Endothelial cell of umbilical vein (primary cell): ENCODE measurements around the gene BCL2. TPM values are rescaled to one million over a fixed set of nuclear protein-coding genes. Genes with fewer than 3 reads are reported as not detected.

ENCODE experiments used
- BruUV-seq: library from RNA; stranded (reverse); fragments of 400-500 nt; replicated peaks from 2 replicates; lab custom pipeline; 2021; lab: Mats Ljungman, UMichigan
- CTCF ChIA-PET: fragments of 300-600, 350-600 bp; sonication (Branson Sonifier 250); formaldehyde crosslinking; loops from one replicate; lab custom pipeline; 2021; ENCODE audit warnings: antibody characterized with exemption, inconsistent platforms; lab: Charles Lee
- POLR2A ChIA-PET: fragments of 300-600, 350-600 bp; sonication (Branson Sonifier 250); formaldehyde crosslinking; loops from one replicate; lab custom pipeline; 2021; ENCODE audit warnings: antibody characterized with exemption, inconsistent platforms; lab: Charles Lee
- DNase-seq: peaks from one replicate; pipeline ENCODE4 v3.0.0-alpha.2; 2011; ENCODE audit warnings: low read depth, low spot score
- FAIRE-seq: peaks from 2 replicates; lab custom pipeline; 2011; peaks lifted over from hg19 to GRCh38; lab: Jason Lieb, UNC
- H2AFZ ChIP-seq: 2 replicates; pipeline ENCODE4 v1.6.0; 2012; ENCODE audit warnings: low read depth, low read length, control low read depth, inconsistent platforms
- H3K27ac ChIP-seq: 2 replicates; pipeline ENCODE4 v1.5.1; 2011; ENCODE audit warnings: low read depth, mild to moderate bottlenecking, control low read depth, low read length, moderate library complexity; ENCODE audit not compliant: insufficient read depth
- H3K27me3 ChIP-seq, 2 experiments: 2 replicates each; pipeline versions ENCODE4 v1.6.0 to v1.6.1; 2011; ENCODE audit warnings: low read length in 2 of 2, mixed read lengths in 1 of 2; ENCODE audit not compliant: control insufficient read depth in 2 of 2, insufficient read depth in 2 of 2
- H3K36me3 ChIP-seq, 2 experiments: 2 replicates in 1 of 2; 3 replicates in 1 of 2; pipeline ENCODE4 v1.5.1; 2011; ENCODE audit warnings: low read length in 2 of 2, mild to moderate bottlenecking in 1 of 2, moderate library complexity in 1 of 2; ENCODE audit not compliant: control insufficient read depth in 2 of 2, insufficient read depth in 2 of 2; ENCODE audit errors: extremely low read depth in 1 of 2
- H3K4me1 ChIP-seq: 3 replicates; pipeline ENCODE4 v1.5.1; 2011; ENCODE audit warnings: mild to moderate bottlenecking, low read length; ENCODE audit not compliant: control insufficient read depth, insufficient read depth; ENCODE audit errors: extremely low read depth
- H3K4me2 ChIP-seq: 2 replicates; pipeline ENCODE4 v1.6.1; 2011; ENCODE audit warnings: low read length, control low read depth, mixed read lengths; ENCODE audit not compliant: insufficient read depth
- H3K4me3 ChIP-seq, 3 experiments: fragments of 200-600 bp in 1 of 3; sonication (generic), shearing (Covaris generic) in 1 of 3; replicated peaks in 1 of 3; 2 replicates each; pipeline ENCODE4 v1.5.1; 2011 to 2016; ENCODE audit warnings: control low read depth in 3 of 3, low read length in 3 of 3, mild to moderate bottlenecking in 2 of 3, inconsistent platforms in 1 of 3, low read depth in 1 of 3, moderate library complexity in 1 of 3; ENCODE audit not compliant: insufficient read depth in 1 of 3
- H3K79me2 ChIP-seq: 2 replicates; pipeline ENCODE4 v1.6.0; 2012; ENCODE audit warnings: low read length, inconsistent platforms; ENCODE audit not compliant: control insufficient read depth, insufficient read depth
- H3K9ac ChIP-seq: replicated peaks from 2 replicates; pipeline ENCODE3; 2011; ENCODE audit warnings: low read length, control low read depth; ENCODE audit not compliant: insufficient read depth; ENCODE audit errors: extremely low read depth
- H3K9me1 ChIP-seq: replicated peaks from 3 replicates; pipeline ENCODE4 v1.6.0; 2011; ENCODE audit warnings: mild to moderate bottlenecking, low read length; ENCODE audit not compliant: control insufficient read depth, insufficient read depth; ENCODE audit errors: extremely low read depth
- H3K9me3 ChIP-seq: replicated peaks from 2 replicates; pipeline ENCODE4 v1.5.1; 2012; ENCODE audit warnings: low read length, inconsistent platforms; ENCODE audit not compliant: control insufficient read depth, insufficient read depth
- H4K20me1 ChIP-seq: replicated peaks from 2 replicates; pipeline ENCODE3; 2011; ENCODE audit warnings: mild to moderate bottlenecking, low read length; ENCODE audit not compliant: control insufficient read depth, insufficient read depth; ENCODE audit errors: extremely low read depth
- EZH2 ChIP-seq: IDR thresholded peaks from 2 replicates; pipeline ENCODE4 v1.6.1; 2012; ENCODE audit warnings: borderline replicate concordance, low read depth, mild to moderate bottlenecking, moderate library complexity, low read length, inconsistent platforms; ENCODE audit not compliant: severe bottlenecking
- FOS ChIP-seq: IDR thresholded peaks from 2 replicates; pipeline ENCODE4 v1.6.1; 2011; ENCODE audit warnings: mild to moderate bottlenecking, low read length, moderate library complexity, borderline replicate concordance; ENCODE audit not compliant: insufficient read depth
- GATA2 ChIP-seq: IDR thresholded peaks from 2 replicates; pipeline ENCODE4 v1.7.0; 2011; ENCODE audit warnings: low read depth, mild to moderate bottlenecking, moderate library complexity, mixed read lengths, low read length; ENCODE audit not compliant: insufficient read length, insufficient read depth
- JUN ChIP-seq: IDR thresholded peaks from 2 replicates; pipeline ENCODE4 v1.6.1; 2011; ENCODE audit warnings: borderline replicate concordance, low read depth; ENCODE audit not compliant: insufficient read length, insufficient read depth
- MYC ChIP-seq: IDR thresholded peaks from one replicate; pipeline ENCODE4 v1.6.1; 2011; ENCODE audit warnings: mild to moderate bottlenecking, low read depth, low read length
- POLR2A ChIP-seq: IDR thresholded peaks from 2 replicates; pipeline ENCODE4 v1.6.1; 2012; ENCODE audit warnings: low read depth, mild to moderate bottlenecking, control low read depth, low read length
- POLR2AphosphoS5 ChIP-seq: IDR thresholded peaks from 2 replicates; pipeline ENCODE4 v1.6.1; 2012; ENCODE audit warnings: low read depth, mild to moderate bottlenecking, control low read depth, low read length, moderate library complexity; ENCODE audit not compliant: insufficient read depth
- dilution Hi-C: fragments of 300-500 bp; cut with MboI; formaldehyde crosslinking; loops from one replicate; pipeline ENCODE4 v1.15.0; 2019; ENCODE audit warnings: low sequenced_read_pairs; ENCODE audit not compliant: extremely low pct_ligation_motif_present
- intact Hi-C: fragments of 100-400 bp; cut with micrococcal nuclease; formaldehyde crosslinking; loops from one replicate; pipeline ENCODE4 v1.10.0; 2022
- polyA plus RNA-seq, 4 experiments: library from polyadenylated mRNA; depleted of rRNA in 3 of 4; stranded (reverse) in 3 of 4; unstranded in 1 of 4; fragments of >200 nt; gene quantifications; 2 replicates each; pipeline versions ENCODE4 v1.2.1 to v1.2.3, GENCODE V29; 2011 to 2012; ENCODE audit warnings: missing spikeins in 1 of 4
- total RNA-seq: library from RNA; stranded (reverse); gene quantifications from 2 replicates; pipeline ENCODE4 v1.2.3, GENCODE V29; 2021
- TF ChIP-seq, protein P1 (sequence below), 2 donors: IDR thresholded peaks; 1 replicate in 1 of 2; 2 replicates in 1 of 2; pipeline ENCODE4 v1.5.1; 2011; ENCODE audit warnings: low read length in 2 of 2, mild to moderate bottlenecking in 2 of 2, moderate library complexity in 2 of 2, control low read depth in 1 of 2, inconsistent platforms in 1 of 2, low read depth in 1 of 2; ENCODE audit not compliant: insufficient read depth in 1 of 2; ENCODE audit errors: extremely low read depth in 1 of 2
- TF ChIP-seq, protein P2 (sequence below): IDR thresholded peaks from 2 replicates; pipeline ENCODE4 v1.6.1; 2011; ENCODE audit not compliant: insufficient read depth, insufficient read length

The BCL2 gene
- total and polyA plus RNA-seq, 2 donors (not counting 3 experiments of a cell fraction or from before 2014, with no cell fraction given): 0.35 to 5.0 TPM

- H2AFZ ChIP-seq: no peak overlapping the region
- H3K4me2 ChIP-seq: no peak overlapping the region
- BruUV-seq: no TSS peak
- no peak for FAIRE-seq
- ChIA-PET POLR2A (no interaction called here), CTCF (no interaction called here)
- no peaks in the 10 kb centered on the region for H3K79me2 ChIP-seq
- intact Hi-C loops (no loop called here), dilution Hi-C loops (no loop called here)
- H3K9ac ChIP-seq: no peak overlapping the region
- no peaks in the 10 kb centered on the region for H3K9me3 ChIP-seq
- no peak for DNase-seq
- H3K27ac ChIP-seq: no peak overlapping the region
- no peaks in the 10 kb centered on the region for H3K9me1 ChIP-seq
- H3K4me1 ChIP-seq: no peaks in the 10 kb centered on the region
- no peak for TF ChIP-seq FOS
- no peak for TF ChIP-seq JUN
- TF ChIP-seq MYC: no peak
- TF ChIP-seq EZH2: no peak
- no peak overlapping the region for H3K4me3 ChIP-seq
- H4K20me1 ChIP-seq: no peaks in the 10 kb centered on the region
- no peaks in the 10 kb centered on the region for H3K36me3 ChIP-seq
- no peaks in the 10 kb centered on the region for H3K27me3 ChIP-seq
Measured at GRCh38 chr18:63195326-63196159, 124.0 kb downstream of the BCL2 start.

DNA sequence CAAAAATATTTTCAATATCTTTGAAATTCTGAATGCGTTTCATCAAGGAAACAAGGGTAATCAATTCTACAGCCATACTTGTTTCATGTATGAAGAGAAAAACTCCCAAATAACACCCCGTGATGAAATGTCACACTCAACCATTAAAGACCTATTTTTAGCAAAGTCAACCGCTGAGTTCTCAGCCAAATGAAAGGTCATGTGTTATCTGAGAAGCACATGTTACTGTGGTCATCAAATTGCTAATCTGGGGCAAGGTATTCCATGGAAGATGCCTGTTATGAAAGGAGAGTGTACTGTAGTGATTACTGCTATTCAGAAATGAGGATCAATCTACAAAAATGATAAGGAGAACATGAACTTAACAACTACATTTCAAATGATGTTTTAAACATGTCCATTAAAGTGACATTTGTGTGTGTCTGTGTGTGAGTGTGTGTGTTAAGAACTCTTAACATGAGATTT is 126.7 kb downstream of the BCL2 start:
- no TSS peak for BruUV-seq
- H3K27ac ChIP-seq: no peak overlapping the region
- dilution Hi-C loops: no loop called here
- ChIA-PET POLR2A (no interaction called here), CTCF (no interaction called here)
- no peak overlapping the region for H3K4me3 ChIP-seq
- FAIRE-seq: no peak
- H3K4me1 ChIP-seq: no peaks in the 10 kb centered on the region
- no peaks in the 10 kb centered on the region for H3K27me3 ChIP-seq
- H3K9me3 ChIP-seq: no peaks in the 10 kb centered on the region
- H2AFZ ChIP-seq: no peak overlapping the region
- no peak for TF ChIP-seq FOS
- TF ChIP-seq MYC: no peak
- no peak for TF ChIP-seq POLR2AphosphoS5
- TF ChIP-seq, protein P1, sequence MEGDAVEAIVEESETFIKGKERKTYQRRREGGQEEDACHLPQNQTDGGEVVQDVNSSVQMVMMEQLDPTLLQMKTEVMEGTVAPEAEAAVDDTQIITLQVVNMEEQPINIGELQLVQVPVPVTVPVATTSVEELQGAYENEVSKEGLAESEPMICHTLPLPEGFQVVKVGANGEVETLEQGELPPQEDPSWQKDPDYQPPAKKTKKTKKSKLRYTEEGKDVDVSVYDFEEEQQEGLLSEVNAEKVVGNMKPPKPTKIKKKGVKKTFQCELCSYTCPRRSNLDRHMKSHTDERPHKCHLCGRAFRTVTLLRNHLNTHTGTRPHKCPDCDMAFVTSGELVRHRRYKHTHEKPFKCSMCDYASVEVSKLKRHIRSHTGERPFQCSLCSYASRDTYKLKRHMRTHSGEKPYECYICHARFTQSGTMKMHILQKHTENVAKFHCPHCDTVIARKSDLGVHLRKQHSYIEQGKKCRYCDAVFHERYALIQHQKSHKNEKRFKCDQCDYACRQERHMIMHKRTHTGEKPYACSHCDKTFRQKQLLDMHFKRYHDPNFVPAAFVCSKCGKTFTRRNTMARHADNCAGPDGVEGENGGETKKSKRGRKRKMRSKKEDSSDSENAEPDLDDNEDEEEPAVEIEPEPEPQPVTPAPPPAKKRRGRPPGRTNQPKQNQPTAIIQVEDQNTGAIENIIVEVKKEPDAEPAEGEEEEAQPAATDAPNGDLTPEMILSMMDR (IDR thresholded peaks at IDR 0.05; ENCODE audit: extremely low read depth in 1 of 2, insufficient read depth in 1 of 2, low read depth in 1 of 2, low read length in 2 of 2): no peak
- no peak for TF ChIP-seq GATA2
- TF ChIP-seq EZH2: no peak
- TF ChIP-seq, protein P2, sequence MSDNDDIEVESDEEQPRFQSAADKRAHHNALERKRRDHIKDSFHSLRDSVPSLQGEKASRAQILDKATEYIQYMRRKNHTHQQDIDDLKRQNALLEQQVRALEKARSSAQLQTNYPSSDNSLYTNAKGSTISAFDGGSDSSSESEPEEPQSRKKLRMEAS: no peak
- no peak for TF ChIP-seq POLR2A
- no peak for TF ChIP-seq JUN
- H3K9ac ChIP-seq: no peak overlapping the region
- no peaks in the 10 kb centered on the region for H3K36me3 ChIP-seq
- intact Hi-C loops: no loop called here
- H3K79me2 ChIP-seq: no peaks in the 10 kb centered on the region
- no peak overlapping the region for H3K4me2 ChIP-seq
- H3K9me1 ChIP-seq: no peaks in the 10 kb centered on the region
- H4K20me1 ChIP-seq: no peaks in the 10 kb centered on the region
- DNase-seq: no peak
